Urinary bladder (tissue), 4 donors: Measurements from ENCODE around the gene PROSER3. TPM values are rescaled to one million over a fixed set of nuclear protein-coding genes. Genes with fewer than 3 reads are reported as not detected.

Source experiments
- DNase-seq: peaks from one replicate; pipeline ENCODE4 v3.0.0-alpha.2; 2015; ENCODE audit errors: extremely low spot score
- H3K27ac ChIP-seq: one replicate; pipeline ENCODE4 v1.5.1; 2013; ENCODE audit warnings: low read depth, mild to moderate bottlenecking, moderate library complexity
- H3K36me3 ChIP-seq: one replicate; pipeline ENCODE4 v1.6.1; 2013; ENCODE audit warnings: mild to moderate bottlenecking, moderate library complexity; ENCODE audit not compliant: insufficient read depth
- H3K4me1 ChIP-seq: one replicate; pipeline ENCODE4 v1.6.1; 2013; ENCODE audit warnings: mild to moderate bottlenecking, moderate library complexity; ENCODE audit not compliant: insufficient read depth
- H3K4me3 ChIP-seq: one replicate; pipeline ENCODE4 v1.5.1; 2013; ENCODE audit warnings: low read depth, low read length
- WGBS: extraction: QIAGEN DNeasy Blood & Tissue Kit; methylation state at CpG from one replicate; pipeline ENCODE4 v1.1.7; 2013; 5-methylcytosine and 5-hydroxymethylcytosine counted together
- polyA plus RNA-seq: library from polyadenylated mRNA; stranded (reverse); fragments of 200-250 nt; gene quantifications from one replicate; pipeline ENCODE4 v1.2.3, GENCODE V29; 2013
- total RNA-seq: library from RNA; depleted of rRNA; stranded (reverse); fragments of >200 nt; gene quantifications from one replicate; pipeline ENCODE4 v1.2.3, GENCODE V29; 2014
- donor health status: healthy with polysubstance abuse.
- donor health status: healthy.

Gene PROSER3
- total and polyA plus RNA-seq, 2 donors: 6.8 to 12.2 TPM

DNA sequence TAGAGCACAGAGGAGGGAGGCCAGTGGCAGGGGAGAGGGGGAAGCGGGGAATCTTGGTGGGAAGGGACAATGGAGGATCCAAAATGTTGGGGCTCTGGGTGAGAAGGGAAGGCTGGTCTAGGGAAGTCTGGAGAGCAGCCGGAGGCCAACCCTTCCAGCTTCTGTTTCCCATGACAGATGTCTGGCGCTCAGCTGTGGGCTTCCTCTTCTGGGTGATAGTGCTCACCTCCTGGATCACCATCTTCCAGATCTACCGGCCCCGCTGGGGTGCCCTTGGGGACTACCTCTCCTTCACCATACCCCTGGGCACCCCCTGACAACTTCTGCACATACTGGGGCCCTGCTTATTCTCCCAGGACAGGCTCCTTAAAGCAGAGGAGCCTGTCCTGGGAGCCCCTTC, 11.4 kb upstream of the PROSER3 start:
- Histone ChIP-seq H3K27ac (no peak overlapping the region), H3K4me3 (no peak overlapping the region), H3K36me3 (no peaks in the 10 kb centered on the region), H3K4me1 (no peaks in the 10 kb centered on the region)
- DNase-seq: no peak
- 90% methylated on average over 5 of the region's 5 CpGs for WGBS

DNA sequence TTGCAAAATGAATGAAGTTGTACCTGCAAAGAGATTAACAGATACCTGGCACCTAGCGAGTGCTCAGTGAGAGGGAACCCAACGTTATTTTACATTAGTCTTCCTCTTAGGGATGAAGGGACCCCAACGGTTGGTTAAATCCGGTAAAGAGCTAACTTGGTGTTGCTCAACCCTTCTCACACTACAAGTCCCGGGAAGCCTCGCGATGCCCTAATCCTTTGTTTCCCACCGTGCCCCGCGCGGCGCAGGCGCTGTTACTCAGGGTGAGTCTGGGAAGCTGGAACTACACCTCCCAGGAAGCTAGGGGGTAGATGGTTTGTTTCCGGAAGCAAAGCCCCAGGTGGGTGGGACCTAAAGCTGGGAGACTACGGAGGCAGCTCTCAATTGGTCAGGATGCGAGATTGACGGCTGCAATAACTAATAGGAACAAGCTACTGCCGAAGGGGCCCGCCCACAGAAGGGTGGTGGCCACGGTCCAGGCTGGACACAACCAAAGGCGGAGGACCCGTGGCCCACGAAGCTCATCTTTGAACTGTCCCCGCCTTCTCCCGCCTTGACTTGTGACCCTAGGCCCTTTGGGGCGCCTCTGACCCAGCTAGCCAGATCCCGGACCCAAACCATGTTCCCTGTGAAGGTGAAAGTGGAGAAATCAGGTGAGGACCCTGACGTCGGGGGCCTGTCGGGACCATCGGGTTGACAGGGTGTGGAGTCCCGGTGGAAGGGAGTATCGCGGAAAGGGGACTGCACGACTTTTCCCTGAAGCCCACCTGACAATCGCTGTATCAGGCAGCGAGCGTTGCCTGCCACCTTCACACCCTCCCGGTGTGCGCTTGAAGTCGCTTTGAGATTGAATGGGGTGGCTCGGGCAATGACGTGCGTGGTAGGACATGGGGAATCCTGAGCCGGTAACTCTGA, 9.6 kb upstream of the PROSER3 start, which contains the start of gene LIN37:
TSS of gene LIN37 (plus strand) at position 471 of the 915 bp plus-strand sequence. CDS start at position 620, 149 bp downstream.
- Histone ChIP-seq H3K36me3 (no peaks in the 10 kb centered on the region), H3K4me3 (peak within 1 kb of the TSS; percentile 78), H3K27ac (peak within 1 kb of the TSS; percentile 86), H3K4me1 (no peaks in the 10 kb centered on the region)
- under 1% methylated on average over 45 of the region's 45 CpGs for WGBS
- DNase-seq: peak; percentile 100

DNA sequence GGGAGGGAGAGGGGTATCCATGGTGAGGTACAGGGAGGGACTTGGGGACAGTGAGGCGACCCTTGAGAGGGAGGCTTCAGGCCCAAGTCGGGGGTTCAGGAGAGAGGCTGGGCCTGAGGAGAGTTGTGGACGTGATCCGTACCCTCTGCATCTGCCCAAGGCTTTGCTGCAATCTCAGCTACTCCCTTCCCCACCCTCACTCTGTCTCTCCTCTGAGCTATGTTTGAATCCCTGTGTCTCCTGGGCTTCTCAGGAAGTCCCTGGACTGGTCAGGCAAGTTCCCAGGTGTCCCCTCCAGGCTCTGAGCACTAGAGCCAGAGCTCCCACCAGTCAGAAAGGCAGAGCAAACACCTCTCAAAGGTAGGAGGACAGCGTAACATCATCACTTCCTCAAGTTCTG, 7.8 kb upstream of the PROSER3 start:
- Histone ChIP-seq H3K4me3 (no peak overlapping the region), H3K27ac (no peak overlapping the region), H3K36me3 (no peaks in the 10 kb centered on the region), H3K4me1 (no peaks in the 10 kb centered on the region)
- DNase-seq: no peak
- 96% methylated on average over 5 of the region's 5 CpGs for WGBS

DNA sequence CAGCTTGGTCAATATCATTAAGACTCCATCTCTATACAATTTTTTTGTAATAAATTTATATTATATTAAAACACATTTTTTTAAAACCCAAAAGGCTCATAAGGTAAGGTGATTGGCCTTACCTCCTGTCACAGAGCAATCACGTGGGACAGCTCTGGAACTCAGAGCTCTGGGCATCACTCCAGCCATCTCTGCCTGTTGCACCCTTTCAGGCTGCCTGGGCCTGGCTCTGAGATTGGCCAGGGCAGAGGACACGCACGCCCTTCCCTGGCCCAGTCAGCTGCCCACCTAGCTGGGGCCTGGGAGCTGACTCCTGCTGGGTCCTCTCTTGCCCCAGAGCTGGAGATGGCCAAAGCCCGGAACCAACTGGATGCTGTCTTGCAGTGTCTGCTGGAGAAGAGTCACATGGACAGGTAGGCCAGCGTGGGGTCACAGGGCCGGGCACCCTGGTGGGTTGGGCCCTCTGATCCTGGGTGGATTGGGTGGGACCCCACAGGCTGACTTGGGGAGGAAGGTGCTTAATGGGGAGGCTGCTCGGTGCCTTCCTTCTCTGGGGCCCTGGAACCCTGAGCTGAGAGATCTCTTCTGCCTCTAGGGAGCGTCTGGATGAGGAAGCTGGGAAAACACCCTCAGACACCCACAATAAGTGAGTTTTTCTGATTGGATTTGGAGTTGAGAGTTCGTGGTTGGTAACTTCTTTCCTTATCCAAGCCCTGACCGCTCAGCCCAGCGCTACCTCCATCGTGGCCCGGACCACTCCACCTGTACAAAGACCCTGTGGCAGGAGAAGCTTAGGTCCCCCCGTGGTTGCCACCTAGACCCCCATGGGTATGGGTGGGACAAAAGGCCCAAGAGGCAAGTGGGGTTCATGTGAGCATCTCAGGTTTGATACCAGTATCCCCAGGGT, 5.9 kb upstream of the PROSER3 start:
- Histone ChIP-seq H3K36me3 (no peaks in the 10 kb centered on the region), H3K4me3 (no peak overlapping the region), H3K4me1 (no peaks in the 10 kb centered on the region), H3K27ac (no peak overlapping the region)
- no peak for DNase-seq
- WGBS: 84% methylated on average over 14 of the region's 14 CpGs

DNA sequence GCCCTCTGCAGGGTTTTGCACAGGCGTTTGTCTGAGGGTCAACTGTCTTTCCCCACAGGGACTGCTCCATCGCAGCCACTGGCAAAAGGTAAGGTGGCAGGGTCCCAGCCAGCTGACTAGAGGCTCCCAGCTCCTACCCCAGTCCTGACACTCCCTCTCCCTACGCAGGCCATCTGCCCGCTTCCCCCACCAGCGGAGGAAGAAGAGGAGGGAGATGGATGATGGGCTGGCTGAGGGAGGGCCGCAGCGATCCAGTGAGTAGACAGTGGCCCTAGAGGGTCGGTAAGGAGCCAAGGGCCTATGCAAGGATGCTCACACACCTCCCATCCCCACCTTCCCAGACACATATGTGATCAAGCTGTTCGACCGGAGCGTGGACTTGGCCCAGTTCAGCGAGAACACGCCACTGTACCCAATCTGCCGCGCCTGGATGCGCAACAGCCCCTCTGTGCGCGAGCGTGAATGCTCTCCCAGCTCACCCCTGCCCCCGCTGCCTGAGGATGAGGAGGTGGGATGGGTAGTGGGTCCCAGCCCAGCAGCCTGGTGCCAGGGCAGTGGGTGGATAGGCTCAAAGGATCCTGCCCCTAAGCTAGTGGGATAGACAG, 5.1 kb upstream of the PROSER3 start:
- WGBS: 92% methylated on average over 20 of the region's 20 CpGs
- Histone ChIP-seq H3K4me1 (no peaks in the 10 kb centered on the region), H3K36me3 (no peaks in the 10 kb centered on the region), H3K4me3 (no peak overlapping the region), H3K27ac (no peak overlapping the region)
- DNase-seq: no peak

DNA sequence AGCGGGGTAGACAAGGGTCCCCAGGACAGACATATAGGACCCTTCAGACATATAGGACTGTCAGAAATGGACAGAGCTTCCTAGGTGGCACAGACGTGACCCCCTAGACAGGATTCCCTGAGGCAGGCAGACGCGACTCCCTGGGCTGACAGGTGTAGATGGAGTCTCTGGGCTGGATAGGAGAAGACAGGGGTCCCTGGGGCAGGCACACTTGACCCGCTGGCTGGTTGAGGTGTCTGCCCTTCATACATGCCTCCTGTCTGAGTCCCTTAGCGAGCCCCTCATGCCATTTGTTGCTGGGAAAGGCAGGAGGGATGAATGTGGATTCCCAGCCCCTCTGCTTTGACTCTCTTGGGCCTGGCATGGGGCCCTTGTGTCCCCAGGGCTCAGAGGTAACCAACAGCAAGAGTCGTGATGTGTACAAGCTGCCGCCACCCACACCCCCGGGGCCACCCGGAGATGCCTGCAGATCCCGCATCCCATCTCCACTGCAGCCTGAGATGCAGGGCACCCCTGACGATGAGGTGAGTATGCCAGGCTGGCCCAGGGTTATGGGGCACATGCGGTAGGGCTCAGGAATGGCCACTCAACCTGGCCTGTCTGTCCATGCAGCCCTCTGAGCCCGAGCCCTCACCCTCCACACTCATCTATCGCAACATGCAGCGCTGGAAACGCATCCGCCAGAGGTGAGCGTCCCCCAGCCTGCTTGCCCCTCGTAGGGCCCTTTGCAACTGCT, 4.2 kb upstream of the PROSER3 start:
- 86% methylated on average over 20 of the region's 20 CpGs for WGBS
- DNase-seq: no peak
- no peak overlapping the region for H3K27ac ChIP-seq
- no peaks in the 10 kb centered on the region for H3K4me1 ChIP-seq
- H3K4me3 ChIP-seq: no peak overlapping the region
- no peaks in the 10 kb centered on the region for H3K36me3 ChIP-seq

DNA sequence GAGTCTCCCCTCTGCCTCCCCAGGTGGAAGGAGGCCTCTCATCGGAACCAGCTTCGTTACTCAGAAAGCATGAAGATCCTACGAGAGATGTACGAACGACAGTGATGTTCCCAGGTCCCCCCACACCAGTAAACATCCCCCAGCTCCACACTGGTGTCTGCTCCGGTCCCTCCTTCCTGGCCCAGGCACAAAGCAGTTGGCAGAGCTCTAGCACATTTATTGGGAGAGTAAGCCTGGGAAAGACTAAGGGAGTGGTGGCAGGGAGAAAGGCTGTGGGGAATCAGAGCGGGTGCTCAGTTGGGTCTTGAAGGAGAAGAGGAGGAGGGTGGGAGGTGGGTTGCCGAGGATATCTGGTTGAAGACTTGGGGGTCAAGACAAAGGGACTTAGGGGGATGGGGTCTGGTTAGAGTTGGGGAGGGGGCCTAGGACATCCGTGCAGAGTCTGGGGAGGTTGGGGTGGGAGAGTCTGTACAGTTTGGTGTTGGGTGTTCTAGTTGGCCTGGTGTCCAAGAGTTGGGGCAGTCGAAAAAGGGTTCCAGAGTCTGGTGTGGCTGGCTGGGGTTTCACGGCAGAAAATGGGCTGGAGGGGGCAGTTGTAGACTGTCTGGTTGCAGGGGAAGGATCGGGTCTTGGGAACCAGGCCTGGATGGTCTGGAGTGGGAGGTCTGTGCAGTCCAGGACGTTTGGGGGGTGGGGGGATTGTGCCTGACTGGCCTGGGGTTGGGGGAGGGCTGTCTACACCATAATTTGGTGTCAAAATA, 3.4 kb upstream of the PROSER3 start:
- H3K4me1 ChIP-seq: no peaks in the 10 kb centered on the region
- H3K27ac ChIP-seq: peak overlapping the region; percentile 78
- H3K36me3 ChIP-seq: no peaks in the 10 kb centered on the region
- no peak for DNase-seq
- WGBS: 53% methylated on average over 13 of the region's 13 CpGs
- H3K4me3 ChIP-seq: no peak overlapping the region

DNA sequence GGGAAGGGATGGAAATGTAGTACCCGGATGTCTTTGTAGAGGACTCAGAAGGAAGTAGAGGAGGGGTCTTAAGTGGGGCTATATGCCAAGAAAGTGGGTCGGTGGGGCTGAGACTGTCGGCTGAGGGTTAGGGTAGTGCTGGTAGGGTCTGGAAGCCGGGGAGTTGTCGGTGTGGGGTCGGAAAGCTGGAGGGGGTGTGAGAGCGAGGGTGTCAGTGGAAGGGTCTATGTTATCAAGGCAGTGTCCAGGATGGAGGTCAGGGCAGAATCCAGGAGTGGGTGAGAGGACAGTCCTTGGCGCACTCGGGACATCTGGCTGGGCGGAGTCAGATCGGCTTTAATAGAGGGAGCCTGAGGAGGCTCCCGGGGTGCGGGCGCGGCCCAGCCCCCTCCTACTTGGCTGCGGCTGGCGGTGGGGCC, 2.8 kb upstream of the PROSER3 start:
- 20% methylated on average over 17 of the region's 17 CpGs for WGBS
- no peaks in the 10 kb centered on the region for H3K36me3 ChIP-seq
- no peaks in the 10 kb centered on the region for H3K4me1 ChIP-seq
- H3K4me3 ChIP-seq: peak overlapping the region; percentile 51
- peak overlapping the region; percentile 78 for H3K27ac ChIP-seq
- DNase-seq: no peak

DNA sequence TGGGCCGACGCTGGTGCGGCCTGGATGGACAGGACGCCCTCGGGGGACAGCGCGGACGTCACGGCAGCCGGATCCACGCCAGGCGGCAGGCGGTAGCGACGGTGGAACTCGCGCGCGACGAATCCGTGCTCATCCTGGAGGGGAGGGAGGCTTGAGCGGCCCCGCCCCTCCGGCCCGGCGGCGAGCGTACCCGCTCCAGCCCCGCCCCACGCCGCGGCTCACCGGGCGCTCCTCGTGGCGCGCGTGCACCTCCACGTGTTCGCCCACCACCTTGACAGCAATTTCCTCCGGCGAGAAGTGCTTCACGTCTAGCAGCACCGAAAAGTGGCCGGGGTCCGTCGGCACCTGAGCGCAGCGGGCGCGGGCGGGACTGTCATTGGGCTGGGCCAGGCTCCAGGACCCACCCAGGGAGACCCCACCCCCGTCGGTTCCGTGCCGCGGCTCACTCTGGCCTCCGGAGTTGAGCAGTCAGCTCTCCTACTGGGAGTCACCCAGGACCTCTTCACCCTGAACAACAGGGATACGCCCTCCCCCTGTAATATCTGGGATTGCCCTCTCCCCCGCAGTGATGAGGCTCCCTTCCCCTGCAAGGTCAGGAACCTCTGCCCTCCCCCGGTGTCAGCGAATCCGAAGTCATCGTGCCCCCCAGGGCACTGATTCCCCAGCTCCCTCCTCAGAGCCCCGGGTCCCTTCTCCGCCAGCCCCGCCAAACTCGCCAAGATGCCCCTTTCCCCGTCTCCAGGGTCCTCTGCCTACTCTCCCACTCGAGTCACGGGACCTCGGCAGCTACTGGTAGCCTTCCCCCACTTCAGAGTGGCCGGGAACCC, 2.2 kb upstream of the PROSER3 start:
- WGBS: 6% methylated on average over 74 of the region's 74 CpGs
- Histone ChIP-seq H3K27ac (peak overlapping the region; percentile 84), H3K4me3 (peak overlapping the region; percentile 51), H3K36me3 (no peaks in the 10 kb centered on the region), H3K4me1 (no peaks in the 10 kb centered on the region)
- no peak for DNase-seq

DNA sequence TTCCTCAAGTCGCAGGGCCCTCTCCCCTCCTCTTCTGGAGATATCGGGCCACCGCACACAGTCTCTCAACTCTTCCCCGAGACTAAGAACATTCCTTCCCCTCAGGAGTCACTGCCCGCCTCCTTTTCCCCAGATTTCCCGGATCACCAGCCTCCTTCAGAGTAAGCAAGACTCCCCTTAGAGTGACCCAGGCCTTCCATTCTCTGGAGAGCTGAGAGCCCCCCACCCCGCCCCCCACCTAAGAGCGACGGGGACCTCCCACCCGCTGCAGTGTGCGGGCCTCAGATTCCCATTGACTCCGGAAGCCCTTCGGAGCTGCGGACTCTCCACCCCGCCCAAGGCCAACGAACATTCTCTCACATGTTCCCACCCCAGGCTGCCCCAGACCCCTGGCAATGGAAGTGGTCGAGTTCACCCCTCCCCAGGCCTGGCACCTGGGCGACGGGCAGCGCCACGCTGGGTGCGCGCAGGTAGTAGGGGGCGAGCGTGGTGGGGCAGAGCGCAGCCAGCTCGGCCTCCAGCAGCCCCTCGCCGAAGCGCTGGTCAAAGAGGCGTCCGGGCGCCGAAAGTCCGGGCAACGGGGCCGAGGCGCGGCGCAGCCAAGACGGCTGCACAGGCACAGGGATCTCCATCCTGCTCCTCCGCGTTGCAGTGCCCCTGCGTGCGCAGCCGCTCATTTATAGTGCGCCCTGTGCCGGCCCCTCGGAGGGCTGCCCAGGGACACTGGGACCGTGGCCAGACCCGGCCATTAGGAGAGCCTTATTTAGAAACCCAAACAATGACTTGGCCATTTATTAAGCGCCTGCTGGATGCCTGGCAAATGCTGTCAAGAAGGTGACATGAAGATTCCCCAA, 1.4 kb upstream of the PROSER3 start, which contains the start of gene HSPB6:
TSS of gene HSPB6 (minus strand) at position 653 of the 854 bp plus-strand sequence. CDS start at position 632, 21 bp downstream.
- Histone ChIP-seq H3K4me3 (peak within 1 kb of the TSS; percentile 51), H3K27ac (peak within 1 kb of the TSS; percentile 84), H3K4me1 (no peaks in the 10 kb centered on the region), H3K36me3 (no peaks in the 10 kb centered on the region)
- no peak for DNase-seq
- WGBS: 3% methylated on average over 52 of the region's 52 CpGs

DNA sequence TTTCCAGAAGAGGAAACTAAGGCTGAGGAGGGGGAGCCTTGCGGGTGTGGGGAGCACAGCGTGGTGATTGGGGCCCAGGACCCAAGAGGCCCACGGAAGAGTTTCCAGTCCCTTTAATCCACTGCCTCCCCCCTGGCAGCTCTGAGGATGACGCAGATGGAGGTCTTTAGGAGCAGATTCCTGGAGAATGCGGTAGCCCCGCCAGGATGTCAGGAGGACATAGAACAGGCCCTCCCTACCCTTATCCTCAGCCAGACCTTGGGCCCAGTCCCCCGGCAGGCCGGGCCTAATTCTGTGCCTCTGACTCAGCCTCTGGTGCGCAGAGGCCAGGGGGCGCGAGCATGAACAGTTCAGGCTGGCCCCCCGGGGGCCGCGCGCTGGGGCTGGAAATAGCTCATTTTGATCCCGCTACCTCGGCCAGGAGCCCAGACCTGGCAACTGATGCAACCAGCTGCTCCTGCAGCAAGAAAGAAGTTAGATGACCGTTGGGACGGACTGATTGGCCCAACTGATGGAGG, 686 bp upstream of the PROSER3 start:
- 3% methylated on average over 19 of the region's 19 CpGs for WGBS
- peak overlapping the region; percentile 51 for H3K4me3 ChIP-seq
- H3K4me1 ChIP-seq: no peaks in the 10 kb centered on the region
- peak overlapping the region; percentile 84 for H3K27ac ChIP-seq
- no peaks in the 10 kb centered on the region for H3K36me3 ChIP-seq
- peak; percentile 72 for DNase-seq
